Brain microvascular endothelial cell (primary cell): ENCODE measurements around the gene CDK5RAP2.

Experiments
- DNase-seq: peaks from one replicate; pipeline ENCODE4 v3.0.0-alpha.2; 2020
- H3K27ac ChIP-seq: fragments of 250-450 bp; sonication (Bioruptor Pico); 2 replicates; pipeline ENCODE4 v1.5.1; 2020; ENCODE audit warnings: mild to moderate bottlenecking, moderate library complexity
- H3K27me3 ChIP-seq: fragments of 250-450 bp; sonication (Bioruptor Pico); replicated peaks from 2 replicates; pipeline ENCODE4 v1.5.1; 2020; ENCODE audit warnings: mild to moderate bottlenecking
- H3K36me3 ChIP-seq: fragments of 250-450 bp; sonication (Bioruptor Pico); replicated peaks from 2 replicates; pipeline ENCODE4 v1.5.1; 2020; ENCODE audit warnings: mild to moderate bottlenecking
- H3K4me3 ChIP-seq: 2 replicates; pipeline ENCODE4 v1.5.1; 2011; ENCODE audit warnings: low read depth, mild to moderate bottlenecking, control low read depth, low read length, moderate library complexity
- CTCF ChIP-seq: IDR thresholded peaks from 2 replicates; pipeline ENCODE4 v1.5.1; 2011; ENCODE audit warnings: low read depth, mild to moderate bottlenecking, moderate library complexity, low read length, control low read depth, inconsistent platforms; ENCODE audit errors: missing control alignments
- in situ Hi-C: cut with HindIII; loops from 2 replicates; pipeline ENCODE4 v1.10.0; 2017; ENCODE audit warnings: low sequenced_read_pairs, low pct_ligation_motif_present

The CDK5RAP2 gene

GRCh38 chr9:120545701-120546550 is 34.0 kb downstream of the CDK5RAP2 start:
- no peaks in the 10 kb centered on the region for H3K27me3 ChIP-seq
- no peak for DNase-seq
- no peak for TF ChIP-seq CTCF
- H3K27ac ChIP-seq: no peak overlapping the region
- H3K36me3 ChIP-seq: peaks cover 9% of the 10 kb centered on the region
- H3K4me3 ChIP-seq: no peak overlapping the region
- in situ Hi-C loops: no loop called here

- Histone ChIP-seq H3K4me3 (no peak overlapping the region), H3K36me3 (peaks cover 7% of the 10 kb centered on the region), H3K27ac (no peak overlapping the region), H3K27me3 (no peaks in the 10 kb centered on the region)
- no peak for TF ChIP-seq CTCF
- in situ Hi-C loops: no loop called here
- no peak for DNase-seq
These were observed 35.5 kb downstream of the CDK5RAP2 start for GRCh38 chr9:120544441-120544840.

GRCh38 chr9:120542701-120543490 is 37.1 kb downstream of the CDK5RAP2 start:
- H3K36me3 ChIP-seq: peaks cover 5% of the 10 kb centered on the region
- H3K27ac ChIP-seq: no peak overlapping the region
- no peak for TF ChIP-seq CTCF
- H3K27me3 ChIP-seq: no peaks in the 10 kb centered on the region
- H3K4me3 ChIP-seq: no peak overlapping the region
- in situ Hi-C loops: no loop called here
- DNase-seq: no peak

GRCh38 chr9:120541921-120542320 is 38.0 kb downstream of the CDK5RAP2 start:
- Histone ChIP-seq H3K36me3 (peaks cover 5% of the 10 kb centered on the region), H3K27me3 (no peaks in the 10 kb centered on the region), H3K4me3 (no peak overlapping the region), H3K27ac (no peak overlapping the region)
- DNase-seq: no peak
- in situ Hi-C loops: no loop called here
- no peak for TF ChIP-seq CTCF

- no peaks in the 10 kb centered on the region for H3K27me3 ChIP-seq
- TF ChIP-seq CTCF: no peak
- H3K4me3 ChIP-seq: no peak overlapping the region
- peaks cover 7% of the 10 kb centered on the region for H3K36me3 ChIP-seq
- no peak overlapping the region for H3K27ac ChIP-seq
- in situ Hi-C loops: no loop called here
- DNase-seq: no peak
These were observed 40.0 kb downstream of the CDK5RAP2 start for GRCh38 chr9:120539951-120540350.
